ENCODE measurements around the gene PDE4D.

DNA sequence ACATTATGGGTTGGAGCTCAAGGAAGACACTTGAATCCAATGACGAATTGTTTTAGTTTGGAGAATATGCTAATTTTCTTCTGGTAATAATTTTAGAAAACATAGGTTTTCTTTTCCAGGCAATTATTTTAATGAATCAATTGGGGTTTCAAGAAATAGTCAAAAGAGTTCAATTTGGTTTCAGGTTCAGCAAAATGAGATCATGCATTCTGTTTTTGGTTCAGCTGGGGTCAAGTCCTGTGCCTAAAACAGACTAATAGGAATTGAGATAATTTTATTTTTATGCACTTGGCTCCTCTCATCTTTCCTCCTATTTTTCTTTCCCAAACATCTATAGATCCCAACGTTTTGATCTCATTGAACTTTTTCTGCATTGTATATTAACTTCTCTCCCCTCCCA lies 713.8 kb downstream of the PDE4D start:
- TF ChIP-seq, protein P1, sequence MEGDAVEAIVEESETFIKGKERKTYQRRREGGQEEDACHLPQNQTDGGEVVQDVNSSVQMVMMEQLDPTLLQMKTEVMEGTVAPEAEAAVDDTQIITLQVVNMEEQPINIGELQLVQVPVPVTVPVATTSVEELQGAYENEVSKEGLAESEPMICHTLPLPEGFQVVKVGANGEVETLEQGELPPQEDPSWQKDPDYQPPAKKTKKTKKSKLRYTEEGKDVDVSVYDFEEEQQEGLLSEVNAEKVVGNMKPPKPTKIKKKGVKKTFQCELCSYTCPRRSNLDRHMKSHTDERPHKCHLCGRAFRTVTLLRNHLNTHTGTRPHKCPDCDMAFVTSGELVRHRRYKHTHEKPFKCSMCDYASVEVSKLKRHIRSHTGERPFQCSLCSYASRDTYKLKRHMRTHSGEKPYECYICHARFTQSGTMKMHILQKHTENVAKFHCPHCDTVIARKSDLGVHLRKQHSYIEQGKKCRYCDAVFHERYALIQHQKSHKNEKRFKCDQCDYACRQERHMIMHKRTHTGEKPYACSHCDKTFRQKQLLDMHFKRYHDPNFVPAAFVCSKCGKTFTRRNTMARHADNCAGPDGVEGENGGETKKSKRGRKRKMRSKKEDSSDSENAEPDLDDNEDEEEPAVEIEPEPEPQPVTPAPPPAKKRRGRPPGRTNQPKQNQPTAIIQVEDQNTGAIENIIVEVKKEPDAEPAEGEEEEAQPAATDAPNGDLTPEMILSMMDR (IDR thresholded peaks at IDR 0.05), result no peak
- TF ChIP-seq EZH2 (IDR thresholded peaks at IDR 0.05; ENCODE audit: borderline replicate concordance, insufficient read depth, low read depth, low read length, poor library complexity, severe bottlenecking), result no peak
